Right atrium auricular region (tissue), 2 donors: ENCODE measurements around the gene LRRC26. TPM values are rescaled to one million over a fixed set of nuclear protein-coding genes. Genes with fewer than 3 reads are reported as not detected.
"Not testable (repeated sequence)": the region's sequence is repeated elsewhere in the genome, so short reads cannot be mapped to it uniquely, and the experiment has no call there.

Source experiments
- DNase-seq: peaks from one replicate; pipeline ENCODE4 v3.0.0-alpha.2; 2019; ENCODE audit warnings: low spot score
- H3K27ac ChIP-seq, 2 donors: fragments of 200-600 bp; sonication (generic); 1 replicate in 1 of 2; 2 replicates in 1 of 2; pipeline ENCODE4 v1.5.1; 2016 to 2019
- H3K27me3 ChIP-seq, 2 donors: fragments of 200-600 bp; sonication (generic); one replicate each; pipeline versions ENCODE4 v1.5.1 to v1.6.0; 2017 to 2019
- H3K36me3 ChIP-seq: fragments of 200-600 bp; sonication (generic); one replicate; pipeline ENCODE4 v1.5.1; 2016
- H3K4me1 ChIP-seq, 2 donors: fragments of 200-600 bp; sonication (generic); one replicate each; pipeline versions ENCODE4 v1.5.1 to v1.6.0; 2017 to 2019
- H3K4me3 ChIP-seq, 2 donors: fragments of 200-600 bp; sonication (generic); 1 replicate in 1 of 2; 2 replicates in 1 of 2; pipeline ENCODE4 v1.5.1; 2017 to 2019; ENCODE audit warnings: mild to moderate bottlenecking in 1 of 2, moderate library complexity in 1 of 2
- H3K9me3 ChIP-seq, 2 donors: fragments of 200-600 bp; sonication (generic); one replicate each; pipeline ENCODE4 v1.5.1; 2019
- microRNA-seq, 2 donors: library from miRNA; unstranded; fragments of <30 nt; microRNA quantifications; one replicate each; pipeline ENCODE4, GENCODE V29; 2016 to 2017; ENCODE audit warnings: borderline number of aligned reads in 2 of 2, borderline replicate concordance in 1 of 2
- total RNA-seq, 2 donors: library from RNA; depleted of rRNA; stranded (reverse); fragments of >200 nt; gene quantifications; one replicate each; pipeline ENCODE4 v1.1.0, GENCODE V29; 2016
- TF ChIP-seq, protein P1 (sequence below), 2 donors: fragments of 200-600 bp; sonication (generic); IDR thresholded peaks; one replicate each; pipeline ENCODE4 v1.5.1; 2019; ENCODE audit warnings: antibody characterized with exemption in 2 of 2

The LRRC26 gene
- total RNA-seq, 2 donors from 2014 or later: not detected

GRCh38 chr9:137123468-137123837 lies 46.4 kb downstream of the LRRC26 start:
- TF ChIP-seq, protein P1, sequence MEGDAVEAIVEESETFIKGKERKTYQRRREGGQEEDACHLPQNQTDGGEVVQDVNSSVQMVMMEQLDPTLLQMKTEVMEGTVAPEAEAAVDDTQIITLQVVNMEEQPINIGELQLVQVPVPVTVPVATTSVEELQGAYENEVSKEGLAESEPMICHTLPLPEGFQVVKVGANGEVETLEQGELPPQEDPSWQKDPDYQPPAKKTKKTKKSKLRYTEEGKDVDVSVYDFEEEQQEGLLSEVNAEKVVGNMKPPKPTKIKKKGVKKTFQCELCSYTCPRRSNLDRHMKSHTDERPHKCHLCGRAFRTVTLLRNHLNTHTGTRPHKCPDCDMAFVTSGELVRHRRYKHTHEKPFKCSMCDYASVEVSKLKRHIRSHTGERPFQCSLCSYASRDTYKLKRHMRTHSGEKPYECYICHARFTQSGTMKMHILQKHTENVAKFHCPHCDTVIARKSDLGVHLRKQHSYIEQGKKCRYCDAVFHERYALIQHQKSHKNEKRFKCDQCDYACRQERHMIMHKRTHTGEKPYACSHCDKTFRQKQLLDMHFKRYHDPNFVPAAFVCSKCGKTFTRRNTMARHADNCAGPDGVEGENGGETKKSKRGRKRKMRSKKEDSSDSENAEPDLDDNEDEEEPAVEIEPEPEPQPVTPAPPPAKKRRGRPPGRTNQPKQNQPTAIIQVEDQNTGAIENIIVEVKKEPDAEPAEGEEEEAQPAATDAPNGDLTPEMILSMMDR (IDR thresholded peaks at IDR 0.05): no peak

GRCh38 chr9:137122796-137123467 lies 46.9 kb downstream of the LRRC26 start:
- H3K4me1 ChIP-seq: peaks cover 0 to 20% of the 10 kb centered on the region in 2 donors
- H3K9me3 ChIP-seq, H3K27me3 ChIP-seq, H3K27ac ChIP-seq, H3K36me3 ChIP-seq, H3K4me3 ChIP-seq, DNase-seq: not testable (repeated sequence)

More at GRCh38 chr9:137123468-137123837, 46.4 kb downstream of the LRRC26 start:
- H3K36me3 ChIP-seq: no peaks in the 10 kb centered on the region
- DNase-seq: no peak
- H3K4me3 ChIP-seq: no peak overlapping the region
- H3K9me3 ChIP-seq: no peaks in the 10 kb centered on the region
- no peak overlapping the region for H3K27ac ChIP-seq
- H3K27me3 ChIP-seq: no peaks in the 10 kb centered on the region
- peaks cover 0 to 23% of the 10 kb centered on the region in 2 donors for H3K4me1 ChIP-seq

GRCh38 chr9:137121927-137122795 lies 47.7 kb downstream of the LRRC26 start:
- H3K4me1 ChIP-seq: peaks cover 0 to 20% of the 10 kb centered on the region in 2 donors
- not testable (repeated sequence) for DNase-seq, H3K9me3 ChIP-seq, H3K36me3 ChIP-seq, H3K4me3 ChIP-seq, H3K27me3 ChIP-seq, H3K27ac ChIP-seq

Small RNAs within 50 kb of the gene (microRNA-seq; reads per million reads assigned to microRNA genes)
- 0 reads per million in 2 donors for gene MIR3621

Other genes with a start within 250 kb of the LRRC26 start
- gene FBXW5, start 225.3 kb downstream of the LRRC26 start, total RNA-seq: 100 to 1,000 TPM; 203 to 233 TPM
- not detected for gene C8G, start 224.8 kb downstream of the LRRC26 start, total RNA-seq
- gene LCN12, start 217.8 kb downstream of the LRRC26 start, total RNA-seq: 10 to 100 TPM; 10.8 to 11.3 TPM
- gene PTGDS, start 192.5 kb downstream of the LRRC26 start, total RNA-seq: 1,000 to 10,000 TPM; 1,799 to 2,426 TPM
- 1 to 10 TPM in 1 of 2 donors, under 1 TPM in 1; 0.24 to 1.1 TPM for gene LCNL1, start 187.1 kb downstream of the LRRC26 start, total RNA-seq
- 10 to 100 TPM; 27.4 to 37.5 TPM for gene PAXX, start 177.6 kb downstream of the LRRC26 start, total RNA-seq
- 10 to 100 TPM in 1 of 2 donors, 1 to 10 TPM in 1; 6.5 to 11.8 TPM for gene CLIC3, start 173.5 kb downstream of the LRRC26 start, total RNA-seq
- 10 to 100 TPM; 28.3 to 28.5 TPM for gene ABCA2, start 141.8 kb downstream of the LRRC26 start, total RNA-seq
- gene FUT7, start 138.0 kb downstream of the LRRC26 start, total RNA-seq: under 1 TPM in 1 of 2 donors, not detected in 1; 0.28 TPM
- 10 to 100 TPM; 49.7 to 57.8 TPM for gene NPDC1, start 123.9 kb downstream of the LRRC26 start, total RNA-seq
- gene ENTPD2, start 116.0 kb downstream of the LRRC26 start, total RNA-seq: under 1 TPM; 0.41 to 0.67 TPM
- under 1 TPM; 0.12 to 0.63 TPM for gene SAPCD2, start 99.5 kb downstream of the LRRC26 start, total RNA-seq
- 1 to 10 TPM; 4.3 to 6.3 TPM for gene UAP1L1, start 92.5 kb downstream of the LRRC26 start, total RNA-seq
- 10 to 100 TPM; 20.9 to 26.8 TPM for gene MAN1B1, start 83.1 kb downstream of the LRRC26 start, total RNA-seq
- gene DPP7, start 55.3 kb downstream of the LRRC26 start, total RNA-seq: 100 to 1,000 TPM; 165 to 188 TPM
- not detected for gene GRIN1, start 30.9 kb downstream of the LRRC26 start, total RNA-seq
- not detected for gene TMEM210, start 2.0 kb upstream of the LRRC26 start, total RNA-seq
- 10 to 100 TPM; 10.8 to 12.1 TPM for gene ANAPC2, start 18.5 kb upstream of the LRRC26 start, total RNA-seq
- gene SSNA1, start 18.6 kb upstream of the LRRC26 start, total RNA-seq: 10 to 100 TPM; 67.1 to 72.0 TPM
- gene TPRN, start 30.7 kb upstream of the LRRC26 start, total RNA-seq: 1 to 10 TPM; 6.4 to 6.8 TPM
- 10 to 100 TPM; 31.4 to 33.9 TPM for gene TMEM203, start 35.6 kb upstream of the LRRC26 start, total RNA-seq
- gene NDOR1, start 35.6 kb upstream of the LRRC26 start, total RNA-seq: 1 to 10 TPM; 6.6 TPM
- 1 to 10 TPM; 5.9 to 7.9 TPM for gene RNF208, start 52.2 kb upstream of the LRRC26 start, total RNA-seq
- under 1 TPM; 0.35 to 0.85 TPM for gene CYSRT1, start 55.1 kb upstream of the LRRC26 start, total RNA-seq
- not detected for gene RNF224, start 57.5 kb upstream of the LRRC26 start, total RNA-seq
- not detected for gene SLC34A3, start 60.9 kb upstream of the LRRC26 start, total RNA-seq
- gene TUBB4B, start 71.2 kb upstream of the LRRC26 start, total RNA-seq: 100 to 1,000 TPM; 310 to 394 TPM
- not detected for gene STPG3, start 81.2 kb upstream of the LRRC26 start, total RNA-seq
- 10 to 100 TPM; 30.0 to 38.0 TPM for gene NELFB, start 85.3 kb upstream of the LRRC26 start, total RNA-seq
- gene TOR4A, start 107.7 kb upstream of the LRRC26 start, total RNA-seq: 10 to 100 TPM in 1 of 2 donors, 1 to 10 TPM in 1; 9.4 to 16.8 TPM
- 10 to 100 TPM in 1 of 2 donors, 1 to 10 TPM in 1; 5.6 to 13.3 TPM for gene NRARP, start 132.2 kb upstream of the LRRC26 start, total RNA-seq